Keratinocyte (primary cell): Measurements from ENCODE around the gene C1orf50. TPM values are rescaled to one million over a fixed set of nuclear protein-coding genes. Genes with fewer than 3 reads are reported as not detected.

Source experiments
- DNase-seq: peaks from one replicate; pipeline ENCODE4 v3.0.0-alpha.2; 2011; ENCODE audit warnings: low read depth, missing footprints, low spot score
- FAIRE-seq: peaks from 2 replicates; lab custom pipeline; 2011; peaks lifted over from hg19 to GRCh38; lab: Jason Lieb, UNC
- H2AFZ ChIP-seq: 2 replicates; pipeline ENCODE4 v1.6.0; 2012; ENCODE audit warnings: low read length, control low read depth, inconsistent platforms; ENCODE audit not compliant: control insufficient read depth
- H3K27ac ChIP-seq: 2 replicates; pipeline ENCODE4 v1.5.1; 2011; ENCODE audit warnings: low read length; ENCODE audit not compliant: control insufficient read depth, insufficient read depth
- H3K27me3 ChIP-seq: 3 replicates; pipeline ENCODE4 v1.6.0; 2011; ENCODE audit warnings: low read length; ENCODE audit not compliant: control insufficient read depth, insufficient read depth; ENCODE audit errors: extremely low read depth
- H3K36me3 ChIP-seq, 2 experiments: 2 replicates in 1 of 2; 3 replicates in 1 of 2; pipeline ENCODE4 v1.5.1; 2011; ENCODE audit warnings: low read length in 2 of 2, mild to moderate bottlenecking in 1 of 2; ENCODE audit not compliant: control insufficient read depth in 2 of 2, insufficient read depth in 2 of 2; ENCODE audit errors: extremely low read depth in 1 of 2
- H3K4me1 ChIP-seq: 3 replicates; pipeline ENCODE4 v1.5.1; 2011; ENCODE audit warnings: low read length; ENCODE audit not compliant: control insufficient read depth, insufficient read depth; ENCODE audit errors: extremely low read depth
- H3K4me2 ChIP-seq: 3 replicates; pipeline ENCODE4 v1.6.0; 2011; ENCODE audit warnings: low read depth, low read length; ENCODE audit not compliant: control insufficient read depth, insufficient read depth; ENCODE audit errors: extremely low read depth
- H3K4me3 ChIP-seq, 3 experiments: fragments of 200-600 bp in 1 of 3; sonication (generic) in 1 of 3; 2 replicates in 2 of 3; 3 replicates in 1 of 3; pipeline ENCODE4 v1.5.1; 2011 to 2016; ENCODE audit warnings: low read length in 3 of 3, mild to moderate bottlenecking in 3 of 3, control low read depth in 2 of 3, inconsistent platforms in 1 of 3, low read depth in 1 of 3, mixed read lengths in 1 of 3, mixed run types in 1 of 3, moderate library complexity in 1 of 3; ENCODE audit not compliant: control insufficient read depth in 2 of 3, insufficient read depth in 2 of 3; ENCODE audit errors: extremely low read depth in 1 of 3
- H3K79me2 ChIP-seq: 2 replicates; pipeline ENCODE4 v1.6.0; 2012; ENCODE audit warnings: low read length; ENCODE audit not compliant: control insufficient read depth, insufficient read depth
- H3K9ac ChIP-seq: 3 replicates; pipeline ENCODE4 v1.6.0; 2011; ENCODE audit warnings: low read length; ENCODE audit not compliant: control insufficient read depth, insufficient read depth; ENCODE audit errors: extremely low read depth
- H3K9me1 ChIP-seq: 3 replicates; pipeline ENCODE4 v1.6.0; 2011; ENCODE audit warnings: low read length; ENCODE audit not compliant: control insufficient read depth, insufficient read depth; ENCODE audit errors: extremely low read depth
- H3K9me3 ChIP-seq: 2 replicates; pipeline ENCODE4 v1.5.1; 2012; ENCODE audit warnings: low read depth, low read length; ENCODE audit not compliant: control insufficient read depth
- H4K20me1 ChIP-seq: 3 replicates; pipeline ENCODE4 v1.6.0; 2011; ENCODE audit warnings: low read length; ENCODE audit not compliant: control insufficient read depth, insufficient read depth; ENCODE audit errors: extremely low read depth
- EZH2 ChIP-seq: IDR thresholded peaks from one replicate; pipeline ENCODE4 v1.6.1; 2012; ENCODE audit warnings: inconsistent platforms, mild to moderate bottlenecking, low read length, moderate library complexity
- dilution Hi-C: fragments of 300-500 bp; cut with MboI; formaldehyde crosslinking; loops from one replicate; pipeline ENCODE4 v1.7.0; 2020; ENCODE audit warnings: low sequenced_read_pairs; ENCODE audit not compliant: extremely low pct_ligation_motif_present
- polyA plus RNA-seq, 5 experiments: library from polyadenylated mRNA; depleted of rRNA in 3 of 5; stranded (reverse) in 3 of 5; stranded (forward) in 1 of 5; unstranded in 1 of 5; fragments of >200 nt; gene quantifications; 1 replicate in 1 of 5; 2 replicates in 3 of 5; 3 replicates in 1 of 5; pipeline versions ENCODE4 v1.2.1 to v1.2.3, GENCODE V29; 2011 to 2012; ENCODE audit warnings: missing spikeins in 2 of 5, low read depth in 1 of 5, low replicate concordance in 1 of 5
- TF ChIP-seq, protein P1 (sequence below), 3 experiments: IDR thresholded peaks in 1 of 3; conservative IDR thresholded peaks in 1 of 3; optimal IDR thresholded peaks in 1 of 3; 2 replicates in 2 of 3; 3 replicates in 1 of 3; pipeline versions ENCODE3 to v1.5.1; 2011; ENCODE audit warnings: low read length in 3 of 3, mild to moderate bottlenecking in 3 of 3, moderate library complexity in 2 of 3, control low read depth in 1 of 3, inconsistent platforms in 1 of 3; ENCODE audit not compliant: insufficient read depth in 2 of 3; ENCODE audit errors: extremely low read depth in 1 of 3

C1orf50 gene
- polyA plus RNA-seq, 1 donor (not counting 4 experiments of a cell fraction or from before 2014, with no cell fraction given), result 9.6 TPM

- Histone ChIP-seq H3K36me3 (peaks cover 1 to 13% of the 10 kb centered on the region in 2 experiments), H3K27me3 (peaks cover 11% of the 10 kb centered on the region), H3K27ac (no peak overlapping the region), H3K9ac (no peak overlapping the region), H3K4me3 (no peak overlapping the region), H3K4me1 (peaks cover 4% of the 10 kb centered on the region), H3K79me2 (no peaks in the 10 kb centered on the region), H3K4me2 (no peak overlapping the region), H4K20me1 (no peaks in the 10 kb centered on the region), H3K9me1 (no peaks in the 10 kb centered on the region), H2AFZ (no peak overlapping the region), H3K9me3 (no peaks in the 10 kb centered on the region)
- DNase-seq, result no peak
- dilution Hi-C loops, result no loop called here
- no peak for FAIRE-seq
- no peak for TF ChIP-seq EZH2
- TF ChIP-seq, protein P1, sequence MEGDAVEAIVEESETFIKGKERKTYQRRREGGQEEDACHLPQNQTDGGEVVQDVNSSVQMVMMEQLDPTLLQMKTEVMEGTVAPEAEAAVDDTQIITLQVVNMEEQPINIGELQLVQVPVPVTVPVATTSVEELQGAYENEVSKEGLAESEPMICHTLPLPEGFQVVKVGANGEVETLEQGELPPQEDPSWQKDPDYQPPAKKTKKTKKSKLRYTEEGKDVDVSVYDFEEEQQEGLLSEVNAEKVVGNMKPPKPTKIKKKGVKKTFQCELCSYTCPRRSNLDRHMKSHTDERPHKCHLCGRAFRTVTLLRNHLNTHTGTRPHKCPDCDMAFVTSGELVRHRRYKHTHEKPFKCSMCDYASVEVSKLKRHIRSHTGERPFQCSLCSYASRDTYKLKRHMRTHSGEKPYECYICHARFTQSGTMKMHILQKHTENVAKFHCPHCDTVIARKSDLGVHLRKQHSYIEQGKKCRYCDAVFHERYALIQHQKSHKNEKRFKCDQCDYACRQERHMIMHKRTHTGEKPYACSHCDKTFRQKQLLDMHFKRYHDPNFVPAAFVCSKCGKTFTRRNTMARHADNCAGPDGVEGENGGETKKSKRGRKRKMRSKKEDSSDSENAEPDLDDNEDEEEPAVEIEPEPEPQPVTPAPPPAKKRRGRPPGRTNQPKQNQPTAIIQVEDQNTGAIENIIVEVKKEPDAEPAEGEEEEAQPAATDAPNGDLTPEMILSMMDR (optimal IDR thresholded peaks at IDR 0.05 in 1 of 3, IDR thresholded peaks at IDR 0.05 in 1 of 3, conservative IDR thresholded peaks at IDR 0.05 in 1 of 3; ENCODE audit: extremely low read depth in 1 of 3, insufficient read depth in 2 of 3, low read length in 3 of 3), result no peak
Measured at GRCh38 chr1:42784547-42784945, 17.5 kb downstream of the C1orf50 start.

DNA sequence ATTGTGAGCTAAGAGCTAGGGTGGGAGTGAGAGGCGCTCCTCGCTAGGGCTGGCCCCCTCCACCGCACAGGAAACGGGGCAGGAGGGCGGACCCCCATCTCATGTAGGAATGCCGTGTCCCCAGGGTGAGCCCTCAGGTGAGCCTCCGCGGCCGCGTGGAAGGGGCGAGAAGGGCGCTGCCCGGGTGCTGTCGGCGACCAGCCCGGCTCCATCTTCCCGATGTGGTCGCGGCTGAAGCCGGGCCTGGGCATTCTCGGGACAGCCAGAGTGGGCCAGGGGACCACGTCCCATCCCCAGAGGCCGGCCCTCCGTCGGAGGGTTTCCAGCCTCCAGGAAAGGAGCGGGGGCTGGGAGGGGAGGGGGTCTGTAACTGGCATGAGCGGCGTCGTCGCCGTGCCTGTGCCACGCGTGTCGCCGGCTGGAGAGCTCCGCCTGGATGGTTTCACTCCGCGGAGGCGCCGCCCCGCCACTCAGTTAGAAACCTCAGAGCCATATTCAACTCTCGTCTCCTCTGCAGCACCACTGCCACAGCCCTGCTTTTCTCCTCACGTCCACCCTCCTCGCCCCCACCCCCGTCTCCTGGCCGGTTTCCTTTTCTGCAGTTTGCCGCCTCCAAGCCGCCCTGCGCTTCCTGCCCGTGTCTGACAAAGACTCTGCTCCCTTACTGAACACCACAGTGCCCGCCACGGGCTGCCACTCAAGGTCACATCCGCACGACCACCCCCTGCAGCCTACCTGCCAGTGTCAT, 18.1 kb downstream of the C1orf50 start, which contains the start of gene TMEM269:
Gene TMEM269 (plus strand): TSS at position 46 of the 748 bp plus-strand sequence. CDS start 4,903 bp downstream, outside the sequence.
- no peak within 1 kb of the TSS for H3K9ac ChIP-seq

More for the DNA sequence above, 18.1 kb downstream of the C1orf50 start, which contains the start of gene TMEM269:
- Histone ChIP-seq H3K27me3 (peaks cover 11% of the 10 kb centered on the region), H4K20me1 (no peaks in the 10 kb centered on the region), H3K4me3 (peak within 1 kb of the TSS in 1 of 3 experiments; percentile 24), H3K36me3 (peaks cover 1 to 8% of the 10 kb centered on the region in 2 experiments), H3K4me1 (peaks cover 4% of the 10 kb centered on the region), H3K4me2 (peak within 1 kb of the TSS; percentile 59), H3K79me2 (no peaks in the 10 kb centered on the region), H3K27ac (no peak within 1 kb of the TSS), H3K9me1 (no peaks in the 10 kb centered on the region), H2AFZ (no peak within 1 kb of the TSS), H3K9me3 (no peaks in the 10 kb centered on the region)
- dilution Hi-C loops, result no loop called here
- TF ChIP-seq EZH2, result peak; percentile 40
- TF ChIP-seq, protein P1 (optimal IDR thresholded peaks at IDR 0.05 in 1 of 3, IDR thresholded peaks at IDR 0.05 in 1 of 3, conservative IDR thresholded peaks at IDR 0.05 in 1 of 3; ENCODE audit: extremely low read depth in 1 of 3, insufficient read depth in 2 of 3, low read length in 3 of 3), result no peak
- FAIRE-seq (no peak), DNase-seq (no peak)
